NT2/D1 (cell line): ENCODE results near the gene NAA35.

Experiments
- SUZ12 ChIP-seq: IDR thresholded peaks from 2 replicates; pipeline ENCODE4 v1.6.1; 2011; ENCODE audit not compliant: insufficient read length, insufficient read depth; ENCODE audit errors: extremely low read depth
- YY1 ChIP-seq: IDR thresholded peaks from 2 replicates; pipeline ENCODE4 v1.6.1; 2011; ENCODE audit not compliant: insufficient read length, insufficient read depth
- ZNF274 ChIP-seq: IDR thresholded peaks from 2 replicates; pipeline ENCODE4 v1.6.1; 2011; ENCODE audit warnings: mild to moderate bottlenecking, low read depth, low read length

DNA sequence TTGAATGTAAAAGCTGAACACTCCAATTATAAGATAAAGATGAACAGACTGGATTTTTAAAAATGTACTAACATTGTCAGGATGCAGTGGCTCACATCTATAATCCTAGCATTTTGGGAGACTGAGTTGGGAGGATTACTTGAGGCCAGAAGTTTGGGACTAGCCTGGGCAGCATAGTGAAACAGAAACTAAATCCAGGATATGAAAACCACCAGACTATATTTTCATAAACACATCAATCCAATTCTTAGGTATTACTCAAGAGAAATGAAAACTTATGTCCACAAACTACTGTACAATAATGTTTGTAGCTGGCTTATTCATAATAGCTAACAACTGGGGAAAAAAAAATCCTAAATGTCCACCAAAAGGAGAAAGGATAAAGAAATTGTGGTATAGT, 26.8 kb upstream of the NAA35 start:
- TF ChIP-seq ZNF274 = no peak
- no peak for TF ChIP-seq YY1
- TF ChIP-seq SUZ12 = no peak
